CD8-positive, alpha-beta memory T cell (primary cell): ENCODE results near the gene SCN2B. TPM values are rescaled to one million over a fixed set of nuclear protein-coding genes. Genes with fewer than 3 reads are reported as not detected.
A peak's percentile ranks its signal among the peaks of the same experiment; 100 is the strongest.

Experiments used
- CTCF ChIA-PET: fragments of 350-600 bp; sonication (Branson Sonifier 250); formaldehyde crosslinking; loops from one replicate; lab custom pipeline; 2021; ENCODE audit warnings: antibody characterized with exemption; lab: Charles Lee
- POLR2A ChIA-PET: fragments of 350-600 bp; sonication (Branson Sonifier 250); formaldehyde crosslinking; loops from one replicate; lab custom pipeline; 2021; ENCODE audit warnings: antibody characterized with exemption; lab: Charles Lee
- DNase-seq, 5 donors: peaks; one replicate each; pipeline versions ENCODE4 v3.0.0 to v3.0.0-alpha.2; 2020 to 2022; ENCODE audit warnings: mixed read lengths in 1 of 5
- H3K27ac ChIP-seq: one replicate; pipeline ENCODE4 v1.7.0; 2013; ENCODE audit warnings: low read depth, mild to moderate bottlenecking, low read length, moderate library complexity
- H3K27me3 ChIP-seq: 2 replicates; pipeline ENCODE4 v1.7.0; 2013; ENCODE audit warnings: low read length, mild to moderate bottlenecking; ENCODE audit not compliant: insufficient read depth, poor library complexity, severe bottlenecking
- H3K36me3 ChIP-seq: 2 replicates; pipeline ENCODE4 v1.7.0; 2013; ENCODE audit warnings: mild to moderate bottlenecking, low read length, moderate library complexity; ENCODE audit not compliant: insufficient read depth
- H3K4me1 ChIP-seq: 2 replicates; pipeline ENCODE4 v1.7.0; 2013; ENCODE audit warnings: mild to moderate bottlenecking, low read length, moderate library complexity; ENCODE audit not compliant: insufficient read depth
- H3K4me3 ChIP-seq: 2 replicates; pipeline ENCODE4 v1.7.0; 2013; ENCODE audit warnings: mild to moderate bottlenecking, low read length
- H3K9me3 ChIP-seq: 2 replicates; pipeline ENCODE4 v1.7.0; 2013; ENCODE audit warnings: mild to moderate bottlenecking, low read length
- H3K27ac Mint-ChIP-seq, 8 donors: one replicate each; pipeline ENCODE4 v1.8.0; 2020 to 2021; ENCODE audit warnings: mixed read lengths in 8 of 8, mild to moderate bottlenecking in 6 of 8, inconsistent platforms in 3 of 8, moderate library complexity in 3 of 8
- H3K27me3 Mint-ChIP-seq, 2 donors: one replicate each; pipeline ENCODE4 v1.8.0; 2020 to 2021; ENCODE audit warnings: mixed read lengths in 2 of 2, mild to moderate bottlenecking in 1 of 2, moderate library complexity in 1 of 2
- H3K36me3 Mint-ChIP-seq, 3 donors: one replicate each; pipeline ENCODE4 v1.8.0; 2020 to 2021; ENCODE audit warnings: mixed read lengths in 3 of 3, inconsistent platforms in 1 of 3, mild to moderate bottlenecking in 1 of 3
- H3K4me1 Mint-ChIP-seq, 3 donors: one replicate each; pipeline ENCODE4 v1.8.0; 2020 to 2021; ENCODE audit warnings: mixed read lengths in 3 of 3, inconsistent platforms in 1 of 3, mild to moderate bottlenecking in 1 of 3
- H3K4me3 Mint-ChIP-seq, 7 donors: one replicate each; pipeline ENCODE4 v1.8.0; 2020 to 2021; ENCODE audit warnings: mixed read lengths in 7 of 7, mild to moderate bottlenecking in 6 of 7, moderate library complexity in 4 of 7, inconsistent platforms in 2 of 7
- H3K9me3 Mint-ChIP-seq, 5 donors: one replicate each; pipeline ENCODE4 v1.8.0; 2020 to 2022; ENCODE audit warnings: mixed read lengths in 5 of 5, mild to moderate bottlenecking in 3 of 5, moderate library complexity in 2 of 5, inconsistent platforms in 1 of 5
- polyA plus RNA-seq: library from polyadenylated mRNA; unstranded; fragments of 300-500 nt; fragmentation: Illumina TruSeq; gene quantifications from one replicate; pipeline ENCODE4 v1.2.3, GENCODE V29; 2021
- total RNA-seq, 2 experiments: library from RNA; stranded (reverse); gene quantifications; one replicate each; pipeline ENCODE4 v1.2.3, GENCODE V29; 2021

Gene SCN2B
- total and polyA plus RNA-seq, 3 experiments from 2014 or later = not detected

GRCh38 chr11:118200901-118201680 is 24.7 kb upstream of the SCN2B start:
- no peak overlapping the region for H3K27ac ChIP-seq
- peaks cover 62% of the 10 kb centered on the region for H3K4me1 ChIP-seq
- peak in 4 of 5 donors; percentile 20 to 74 (median 60) for DNase-seq
- H3K4me1 Mint-ChIP-seq = peaks cover 12 to 18% (median 12%) of the 10 kb centered on the region in 3 donors
- no peaks in the 10 kb centered on the region for H3K27me3 ChIP-seq
- no peak overlapping the region for H3K4me3 ChIP-seq
- no peaks in the 10 kb centered on the region for H3K9me3 Mint-ChIP-seq
- CTCF ChIA-PET = interaction anchor here (1.0 to 2.0 kb wide), 6 partner anchors 16 to 153 kb away, joined by 3 to 19 read pairs (median 11); partner anchors contain the start of gene JAML
- peaks cover 0 to 1% of the 10 kb centered on the region in 2 donors for H3K27me3 Mint-ChIP-seq
- H3K36me3 ChIP-seq = peaks cover 39% of the 10 kb centered on the region
- POLR2A ChIA-PET = interaction anchor here (1.1 to 2.0 kb wide), 4 partner anchors 15 to 102 kb away, joined by 3 to 9 read pairs (median 6); partner anchors contain the start of gene MPZL3
- no peaks in the 10 kb centered on the region for H3K9me3 ChIP-seq
- H3K36me3 Mint-ChIP-seq = peaks cover 17 to 40% (median 22%) of the 10 kb centered on the region in 3 donors
- no peak overlapping the region for H3K27ac Mint-ChIP-seq
- H3K4me3 Mint-ChIP-seq = no peak overlapping the region

DNA sequence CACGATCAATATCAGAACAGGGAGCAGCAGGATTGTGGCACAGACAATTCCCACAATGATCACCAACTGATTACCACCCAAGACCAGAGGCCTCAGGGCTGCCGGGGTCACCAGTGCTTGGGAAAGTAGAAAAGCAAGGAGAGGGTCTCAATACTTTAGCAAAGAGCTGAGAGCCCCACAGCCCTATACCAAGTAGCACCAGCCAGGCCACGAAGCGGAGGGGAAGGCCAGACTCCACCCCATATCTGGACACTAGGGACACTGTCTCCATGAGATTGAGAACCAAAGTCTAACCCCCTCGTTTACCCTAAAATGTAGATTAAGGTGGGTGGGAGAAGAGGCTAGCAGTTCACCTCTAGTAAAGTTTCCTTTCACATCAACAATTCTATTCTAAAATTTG is 24.1 kb upstream of the SCN2B start:
- Mint-ChIP-seq H3K27ac (peak overlapping the region in 1 of 8 donors; percentile 94), H3K4me3 (peak overlapping the region in 3 of 7 donors; percentile 2 to 14 (median 9)), H3K9me3 (no peaks in the 10 kb centered on the region), H3K27me3 (peaks cover 0 to 1% of the 10 kb centered on the region in 2 donors), H3K36me3 (peaks cover 11 to 43% (median 19%) of the 10 kb centered on the region in 3 donors), H3K4me1 (peaks cover 12 to 18% (median 12%) of the 10 kb centered on the region in 3 donors)
- Histone ChIP-seq H3K4me3 (no peak overlapping the region), H3K4me1 (peaks cover 56% of the 10 kb centered on the region), H3K9me3 (no peaks in the 10 kb centered on the region), H3K27me3 (no peaks in the 10 kb centered on the region), H3K36me3 (peaks cover 38% of the 10 kb centered on the region), H3K27ac (no peak overlapping the region)
- ChIA-PET CTCF (interaction anchor here (1.2 to 3.1 kb wide), 3 partner anchors 15 to 95 kb away, joined by 3 to 46 read pairs (median 25); no protein-coding TSS in a partner anchor), POLR2A (no interaction called here)
- no peak for DNase-seq

- Histone ChIP-seq H3K9me3 (no peaks in the 10 kb centered on the region), H3K4me3 (no peak overlapping the region), H3K27me3 (no peaks in the 10 kb centered on the region), H3K4me1 (peaks cover 47% of the 10 kb centered on the region), H3K27ac (no peak overlapping the region), H3K36me3 (peaks cover 46% of the 10 kb centered on the region)
- Mint-ChIP-seq H3K27ac (peak overlapping the region in 7 of 8 donors; percentile 31 to 90 (median 69)), H3K9me3 (no peaks in the 10 kb centered on the region), H3K4me1 (peaks cover 12 to 18% (median 12%) of the 10 kb centered on the region in 3 donors), H3K27me3 (peaks cover 0 to 1% of the 10 kb centered on the region in 2 donors), H3K36me3 (peaks cover 7 to 57% (median 18%) of the 10 kb centered on the region in 3 donors), H3K4me3 (no peak overlapping the region)
- ChIA-PET POLR2A (interaction anchor here (0.5 to 1.4 kb wide), 17 partner anchors 15 to 324 kb away, joined by 3 to 10 read pairs (median 4); partner anchors contain the start of genes JAML, MPZL3 and UBE4A), CTCF (interaction anchor here (0.6 to 3.1 kb wide), 63 partner anchors 9 to 384 kb away, joined by 3 to 46 read pairs (median 5); partner anchors contain the start of genes CD3D, CD3E, CD3G and JAML)
- no peak for DNase-seq
Measured at GRCh38 chr11:118199135-118199534, 22.7 kb upstream of the SCN2B start.

- Histone ChIP-seq H3K4me1 (peaks cover 41% of the 10 kb centered on the region), H3K27ac (no peak overlapping the region)
Measured at GRCh38 chr11:118198370-118198769, 21.9 kb upstream of the SCN2B start.

DNA sequence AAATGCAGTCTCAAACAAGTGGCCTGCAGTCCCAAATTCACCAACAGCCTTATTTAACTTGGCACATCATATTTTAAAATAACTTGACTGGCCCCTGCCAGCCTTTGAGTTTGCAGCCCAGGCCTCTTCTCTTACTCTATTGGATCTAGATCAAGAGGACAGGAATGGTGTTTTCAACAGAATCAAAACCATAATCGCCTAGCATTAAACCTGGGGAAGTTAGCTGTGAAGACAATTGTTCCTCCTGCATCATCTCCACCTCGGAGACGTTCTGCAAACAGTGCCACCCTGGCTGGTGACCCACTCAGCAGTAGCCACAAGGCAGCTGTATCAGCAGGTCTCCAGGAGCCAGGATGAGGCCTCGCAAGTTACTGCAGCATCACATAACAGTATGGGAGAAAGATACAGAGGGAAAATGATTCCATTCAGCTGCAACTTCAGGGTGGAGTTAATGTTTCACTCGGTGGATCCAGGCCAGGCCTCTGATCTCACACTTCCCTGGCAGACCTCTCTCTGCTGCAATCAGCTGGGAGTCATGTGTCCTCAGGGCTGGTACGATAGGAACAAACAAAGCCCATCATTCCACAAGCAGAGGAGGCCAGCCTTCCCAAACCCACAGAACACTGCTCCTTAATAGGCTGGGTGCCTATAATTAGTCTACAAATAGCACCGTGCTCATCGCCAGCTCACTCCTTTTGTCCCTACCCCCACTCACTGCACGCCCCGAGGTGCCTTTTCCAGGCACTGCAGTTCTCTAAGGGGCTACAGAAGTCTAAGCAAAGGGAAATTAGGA is 18.6 kb upstream of the SCN2B start:
- no peaks in the 10 kb centered on the region for H3K27me3 ChIP-seq
- no peak overlapping the region for H3K4me3 ChIP-seq
- Mint-ChIP-seq H3K27me3 (peaks cover 0 to 7% of the 10 kb centered on the region in 2 donors), H3K4me3 (no peak overlapping the region), H3K9me3 (peaks cover 0 to 7% (median 5%) of the 10 kb centered on the region in 5 donors), H3K36me3 (peaks cover 25 to 83% (median 30%) of the 10 kb centered on the region in 3 donors), H3K4me1 (peaks cover 12 to 18% (median 12%) of the 10 kb centered on the region in 3 donors), H3K27ac (peak overlapping the region in 3 of 8 donors; percentile 60 to 71 (median 60))
- H3K27ac ChIP-seq = no peak overlapping the region
- no peak for DNase-seq
- ChIA-PET POLR2A (interaction anchor here (0.7 kb wide), 1 partner anchor 94 kb away, joined by 4 read pairs; no protein-coding TSS in a partner anchor), CTCF (interaction anchor here (1.0 to 1.3 kb wide), 2 partner anchors 24 to 95 kb away, joined by 4 read pairs; no protein-coding TSS in a partner anchor)
- H3K9me3 ChIP-seq = no peaks in the 10 kb centered on the region
- H3K4me1 ChIP-seq = peaks cover 8% of the 10 kb centered on the region
- peaks cover 40% of the 10 kb centered on the region for H3K36me3 ChIP-seq

More at GRCh38 chr11:118198370-118198769, 21.9 kb upstream of the SCN2B start:
- Mint-ChIP-seq H3K9me3 (no peaks in the 10 kb centered on the region), H3K27ac (peak overlapping the region; percentile 68 to 90 (median 79)), H3K4me3 (peak overlapping the region in 4 of 7 donors; percentile 41 to 60 (median 52)), H3K4me1 (peaks cover 12 to 18% (median 12%) of the 10 kb centered on the region in 3 donors), H3K27me3 (peaks cover 0 to 1% of the 10 kb centered on the region in 2 donors), H3K36me3 (peaks cover 13 to 64% (median 24%) of the 10 kb centered on the region in 3 donors)
- no peak overlapping the region for H3K4me3 ChIP-seq
- no peaks in the 10 kb centered on the region for H3K27me3 ChIP-seq
- H3K9me3 ChIP-seq = no peaks in the 10 kb centered on the region
- ChIA-PET CTCF (interaction anchor here (0.6 to 3.1 kb wide), 68 partner anchors 10 to 384 kb away, joined by 3 to 46 read pairs (median 5); partner anchors contain the start of genes CD3D, CD3E, CD3G and JAML), POLR2A (interaction anchor here (0.5 to 1.4 kb wide), 19 partner anchors 16 to 325 kb away, joined by 3 to 10 read pairs (median 4); partner anchors contain the start of genes JAML, MPZL3 and UBE4A)
- DNase-seq = peak; percentile 65 to 88 (median 79)
- H3K36me3 ChIP-seq = peaks cover 51% of the 10 kb centered on the region

DNA sequence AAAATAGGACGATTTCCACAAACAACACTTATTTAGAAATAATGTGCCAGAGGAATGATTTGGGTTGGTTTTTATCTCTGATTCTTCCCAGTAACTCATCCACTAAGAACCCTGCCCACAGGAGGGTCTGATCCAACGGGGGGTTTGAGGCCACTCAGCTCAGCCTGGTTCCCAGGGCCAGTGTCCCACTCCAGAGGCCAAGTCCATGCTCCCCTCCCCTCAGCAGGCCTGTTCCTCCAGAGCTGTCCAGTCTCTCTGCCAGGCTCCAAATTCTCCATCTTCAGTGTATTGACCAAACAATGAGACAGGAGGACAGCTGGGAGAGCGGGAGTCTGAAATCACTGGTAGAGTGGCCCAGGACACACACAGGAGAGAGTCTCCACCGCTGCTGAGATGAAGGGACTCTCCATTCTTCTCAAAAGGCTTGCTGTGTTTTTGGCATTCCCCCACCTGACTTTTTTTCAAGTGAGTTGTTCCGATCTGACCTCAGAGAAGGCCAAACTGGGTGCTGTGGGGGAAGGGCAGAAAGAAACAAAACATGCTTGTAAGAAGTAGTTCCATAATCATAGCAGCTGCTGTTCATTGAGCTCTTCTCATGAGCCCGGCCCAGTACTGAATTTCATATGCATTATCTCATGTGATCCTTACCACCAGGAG is 17.6 kb upstream of the SCN2B start:
- Mint-ChIP-seq H3K27ac (peak overlapping the region in 2 of 8 donors; percentile 42 to 52), H3K4me3 (no peak overlapping the region), H3K4me1 (peaks cover 11 to 14% (median 12%) of the 10 kb centered on the region in 3 donors), H3K36me3 (peaks cover 25 to 76% (median 27%) of the 10 kb centered on the region in 3 donors), H3K9me3 (peaks cover 0 to 7% (median 5%) of the 10 kb centered on the region in 5 donors), H3K27me3 (peaks cover 5 to 7% of the 10 kb centered on the region in 2 donors)
- H3K4me1 ChIP-seq = peaks cover 8% of the 10 kb centered on the region
- peaks cover 37% of the 10 kb centered on the region for H3K36me3 ChIP-seq
- H3K4me3 ChIP-seq = no peak overlapping the region
- ChIA-PET POLR2A (interaction anchor here (0.5 kb wide), 1 partner anchor 100 kb away, joined by 11 read pairs; no protein-coding TSS in a partner anchor), CTCF (interaction anchor here (1.0 kb wide), 1 partner anchor 96 kb away, joined by 4 read pairs; no protein-coding TSS in a partner anchor)
- no peak overlapping the region for H3K27ac ChIP-seq
- DNase-seq = no peak
- no peaks in the 10 kb centered on the region for H3K27me3 ChIP-seq
- H3K9me3 ChIP-seq = no peaks in the 10 kb centered on the region
